HEK293T (cell line): ENCODE data around the gene TNS3.

Source experiments
- CTCF ChIA-PET: fragments of 350-600 bp; formaldehyde crosslinking; extraction: SDS; loops from one replicate; lab custom pipeline; 2021; ENCODE audit warnings: antibody characterized with exemption, inconsistent platforms; lab: Yijun Ruan, JAX
- POLR2A ChIA-PET: fragments of 350-600 bp; formaldehyde crosslinking; extraction: SDS; loops from one replicate; lab custom pipeline; 2020; ENCODE audit warnings: antibody characterized with exemption, inconsistent platforms; lab: Yijun Ruan, JAX
- DNase-seq: peaks from one replicate; pipeline ENCODE4 v3.0.0; 2012; ENCODE audit warnings: mixed read lengths; ENCODE audit errors: extremely low spot score
- ARNT ChIP-seq: fragments of 450-650 bp; IDR thresholded peaks from 2 replicates; pipeline ENCODE4 v1.6.1; 2017; ENCODE audit warnings: mild to moderate bottlenecking
- BHLHE40 ChIP-seq: fragments of 450-650 bp; IDR thresholded peaks from 2 replicates; pipeline ENCODE4 v1.6.1; 2016; ENCODE audit warnings: mild to moderate bottlenecking, moderate library complexity, borderline replicate concordance
- CTBP1 ChIP-seq: fragments of 450-650 bp; IDR thresholded peaks from 2 replicates; pipeline ENCODE4 v1.6.1; 2016; ENCODE audit warnings: borderline replicate concordance
- ELF4 ChIP-seq: fragments of 450-650 bp; IDR thresholded peaks from 2 replicates; pipeline ENCODE4 v1.6.1; 2017; ENCODE audit warnings: antibody characterized with exemption
- FOXA1 ChIP-seq: fragments of 450-650 bp; IDR thresholded peaks from 2 replicates; pipeline ENCODE4 v1.6.1; 2016; ENCODE audit warnings: mild to moderate bottlenecking
- FOXK2 ChIP-seq: fragments of 450-650 bp; IDR thresholded peaks from 2 replicates; pipeline ENCODE4 v1.6.1; 2016; ENCODE audit warnings: mild to moderate bottlenecking
- FOXM1 ChIP-seq: fragments of 450-650 bp; IDR thresholded peaks from 2 replicates; pipeline ENCODE4 v1.6.1; 2017; ENCODE audit warnings: mild to moderate bottlenecking, borderline replicate concordance
- HDGF ChIP-seq: fragments of 450-650 bp; IDR thresholded peaks from 2 replicates; pipeline ENCODE4 v1.6.1; 2017; ENCODE audit warnings: antibody characterized with exemption, borderline replicate concordance
- L3MBTL2 ChIP-seq: fragments of 450-650 bp; conservative IDR thresholded peaks from 2 replicates; pipeline ENCODE4 v1.6.1; 2016; ENCODE audit warnings: mild to moderate bottlenecking
- LEF1 ChIP-seq: fragments of 450-650 bp; IDR thresholded peaks from 2 replicates; pipeline ENCODE4 v1.6.1; 2017; ENCODE audit warnings: mild to moderate bottlenecking, borderline replicate concordance
- NFRKB ChIP-seq: fragments of 450-650 bp; IDR thresholded peaks from 2 replicates; pipeline ENCODE4 v1.6.1; 2016; ENCODE audit warnings: mild to moderate bottlenecking, moderate library complexity
- PKNOX1 ChIP-seq: fragments of 450-650 bp; IDR thresholded peaks from 2 replicates; pipeline ENCODE4 v1.6.1; 2016
- SP1 ChIP-seq: fragments of 450-650 bp; IDR thresholded peaks from 2 replicates; pipeline ENCODE4 v1.6.1; 2017
- SUZ12 ChIP-seq: fragments of 450-650 bp; IDR thresholded peaks from 2 replicates; pipeline ENCODE4 v1.6.1; 2016; ENCODE audit warnings: mild to moderate bottlenecking
- TARDBP ChIP-seq: fragments of 450-650 bp; IDR thresholded peaks from 2 replicates; pipeline ENCODE4 v1.6.1; 2016
- ZNF384 ChIP-seq: fragments of 450-650 bp; IDR thresholded peaks from 2 replicates; pipeline ENCODE4 v1.6.1; 2016

TNS3 gene

GRCh38 chr7:47260270-47260669, 321.6 kb downstream of the TNS3 start:
- DNase-seq, result no peak
- ChIA-PET CTCF (no interaction called here), POLR2A (no interaction called here)
- TF ChIP-seq SUZ12, result no peak
- no peak for TF ChIP-seq FOXK2
- TF ChIP-seq TARDBP, result 0 out of 2 replicates have a peak, but pooled peaks have one; percentile 45
- TF ChIP-seq ZNF384, result no peak
- TF ChIP-seq SP1, result no peak
- TF ChIP-seq BHLHE40, result no peak
- peak; percentile 36; the same call in 1 of the 2 replicates for TF ChIP-seq CTBP1
- TF ChIP-seq L3MBTL2, result no peak
- no peak for TF ChIP-seq ELF4
- TF ChIP-seq FOXA1, result no peak

- CTCF ChIA-PET, result no interaction called here
- POLR2A ChIA-PET, result no interaction called here
- TF ChIP-seq SUZ12, result no peak
- TF ChIP-seq ZNF384, result no peak
- TF ChIP-seq HDGF, result no peak
- TF ChIP-seq TARDBP, result no peak
- no peak for TF ChIP-seq BHLHE40
- no peak for TF ChIP-seq NFRKB
- TF ChIP-seq FOXA1, result no peak
- TF ChIP-seq ARNT, result no peak
- TF ChIP-seq CTBP1, result no peak
- no peak for TF ChIP-seq ELF4
- DNase-seq, result no peak
Observed at GRCh38 chr7:47259682-47260081, 322.2 kb downstream of the TNS3 start.

GRCh38 chr7:47258798-47259197, 323.1 kb downstream of the TNS3 start:
- CTCF ChIA-PET, result no interaction called here
- DNase-seq, result no peak
- POLR2A ChIA-PET, result no interaction called here
- TF ChIP-seq BHLHE40, result no peak
- TF ChIP-seq ELF4, result no peak
- no peak for TF ChIP-seq FOXK2
- TF ChIP-seq ARNT, result no peak
- TF ChIP-seq SUZ12, result no peak
- TF ChIP-seq NFRKB, result no peak
- TF ChIP-seq LEF1, result no peak
- TF ChIP-seq CTBP1, result no peak
- no peak for TF ChIP-seq PKNOX1
- TF ChIP-seq TARDBP, result no peak
- TF ChIP-seq SP1, result no peak
- TF ChIP-seq FOXM1, result no peak
- TF ChIP-seq L3MBTL2, result no peak
- TF ChIP-seq FOXA1, result no peak
- no peak for TF ChIP-seq ZNF384
- TF ChIP-seq HDGF, result no peak

- no peak for DNase-seq
- ChIA-PET POLR2A (no interaction called here), CTCF (interaction anchor here (1.5 kb wide), 1 partner anchor 10 kb away, joined by 8 read pairs; no protein-coding TSS in a partner anchor)
- TF ChIP-seq FOXK2, result no peak
- TF ChIP-seq ARNT, result no peak
- no peak for TF ChIP-seq TARDBP
- TF ChIP-seq L3MBTL2, result no peak
Observed at GRCh38 chr7:47256016-47256415, 325.9 kb downstream of the TNS3 start.

GRCh38 chr7:47255441-47255840, 326.5 kb downstream of the TNS3 start:
- CTCF ChIA-PET, result interaction anchor here (1.5 kb wide), 1 partner anchor 11 kb away, joined by 8 read pairs; no protein-coding TSS in a partner anchor
- no peak for DNase-seq
- TF ChIP-seq SP1 (no peak), L3MBTL2 (no peak), CTBP1 (no peak), FOXA1 (no peak), ELF4 (no peak), NFRKB (no peak), ZNF384 (no peak), TARDBP (no peak), FOXK2 (no peak), FOXM1 (no peak), BHLHE40 (no peak), SUZ12 (no peak), LEF1 (no peak), HDGF (no peak), ARNT (no peak), PKNOX1 (no peak)
- POLR2A ChIA-PET, result no interaction called here

- no peak for TF ChIP-seq PKNOX1
- no peak for TF ChIP-seq SUZ12
- TF ChIP-seq TARDBP, result no peak
- TF ChIP-seq SP1, result no peak
- no peak for TF ChIP-seq L3MBTL2
- TF ChIP-seq FOXM1, result no peak
- no peak for TF ChIP-seq FOXK2
- no peak for TF ChIP-seq NFRKB
- ChIA-PET CTCF (no interaction called here), POLR2A (no interaction called here)
- no peak for DNase-seq
Observed at GRCh38 chr7:47255007-47255406, 326.9 kb downstream of the TNS3 start.
